IMR-90 (cell line): ENCODE measurements around the gene MAN1A2. TPM values are rescaled to one million over a fixed set of nuclear protein-coding genes. Genes with fewer than 3 reads are reported as not detected.

Experiments used
- ATAC-seq: fragments of 200-7000 bp; cut with Tn5 transposase; 2 replicates; pipeline ENCODE4 v1.9.1; 2020; ENCODE audit warnings: low read depth, mild to moderate bottlenecking, moderate library complexity
- BruUV-seq: library from RNA; stranded (reverse); fragments of 400-500 nt; replicated peaks from 2 replicates; lab custom pipeline; 2021; lab: Mats Ljungman, UMichigan
- CTCF ChIA-PET: fragments of 300-600 bp; formaldehyde crosslinking; extraction: SDS; loops from one replicate; lab custom pipeline; 2021; ENCODE audit warnings: antibody characterized with exemption; lab: Yijun Ruan, JAX
- POLR2A ChIA-PET: fragments of 300-600 bp; sonication (Branson Sonifier 250); formaldehyde crosslinking; loops from one replicate; lab custom pipeline; 2022; ENCODE audit warnings: antibody characterized with exemption; ENCODE audit not compliant: unreplicated experiment; lab: Charles Lee
- DNase-seq: peaks from one replicate; pipeline ENCODE4 v3.0.0; 2013
- H2AFZ ChIP-seq: replicated peaks from 2 replicates; pipeline ENCODE3; 2013; ENCODE audit warnings: low read length, mild to moderate bottlenecking; ENCODE audit not compliant: poor library complexity
- H2AK5ac ChIP-seq: 2 replicates; pipeline ENCODE4 v1.6.1; 2013; ENCODE audit warnings: low read depth, low read length, inconsistent platforms
- H2AK9ac ChIP-seq: replicated peaks from 2 replicates; pipeline ENCODE3; 2013; ENCODE audit warnings: mild to moderate bottlenecking, low read depth, low read length, moderate library complexity; ENCODE audit not compliant: poor library complexity
- H2BK120ac ChIP-seq: 2 replicates; pipeline ENCODE4 v1.6.1; 2013; ENCODE audit warnings: low read depth, low read length, inconsistent platforms
- H2BK15ac ChIP-seq: 3 replicates; pipeline ENCODE4 v1.6.1; 2013; ENCODE audit warnings: low read depth, low read length, inconsistent platforms
- H2BK20ac ChIP-seq: 2 replicates; pipeline ENCODE4 v1.6.1; 2013; ENCODE audit warnings: low read depth, mild to moderate bottlenecking, inconsistent platforms, low read length, moderate library complexity
- H2BK5ac ChIP-seq: 2 replicates; pipeline ENCODE4 v1.6.1; 2013; ENCODE audit warnings: mild to moderate bottlenecking, low read depth, low read length, inconsistent platforms; ENCODE audit not compliant: poor library complexity, severe bottlenecking
- H3K14ac ChIP-seq: replicated peaks from 2 replicates; pipeline ENCODE4 v1.6.1; 2013; ENCODE audit warnings: low read depth, low read length, inconsistent platforms
- H3K18ac ChIP-seq: 2 replicates; pipeline ENCODE4 v1.6.1; 2013; ENCODE audit warnings: low read depth, low read length, control low read depth
- H3K23ac ChIP-seq: 2 replicates; pipeline ENCODE4 v1.6.1; 2013; ENCODE audit warnings: low read depth, low read length, inconsistent platforms
- H3K27ac ChIP-seq: 2 replicates; pipeline ENCODE4 v1.5.1; 2013; ENCODE audit warnings: mild to moderate bottlenecking, control low read depth, low read length; ENCODE audit not compliant: insufficient read depth
- H3K27me3 ChIP-seq: 2 replicates; pipeline ENCODE4 v1.6.1; 2013; ENCODE audit warnings: low read length; ENCODE audit not compliant: control insufficient read depth, insufficient read depth
- H3K36me3 ChIP-seq: 2 replicates; pipeline ENCODE4 v1.6.1; 2013; ENCODE audit warnings: low read length, mixed read lengths; ENCODE audit not compliant: control insufficient read depth, insufficient read depth
- H3K4ac ChIP-seq: 2 replicates; pipeline ENCODE4 v1.6.1; 2013; ENCODE audit warnings: low read depth, low read length, inconsistent platforms
- H3K4me1 ChIP-seq: 2 replicates; pipeline ENCODE4 v1.6.1; 2013; ENCODE audit warnings: low read length, mixed read lengths; ENCODE audit not compliant: control insufficient read depth, insufficient read depth
- H3K4me2 ChIP-seq: 2 replicates; pipeline ENCODE4 v1.6.1; 2013; ENCODE audit warnings: low read depth, mild to moderate bottlenecking, control low read depth, low read length, moderate library complexity
- H3K4me3 ChIP-seq: 2 replicates; pipeline ENCODE4 v1.5.1; 2013; ENCODE audit warnings: low read depth, mild to moderate bottlenecking, control low read depth, low read length, moderate library complexity; ENCODE audit not compliant: insufficient read depth
- H3K56ac ChIP-seq: 2 replicates; pipeline ENCODE4 v1.6.1; 2013; ENCODE audit warnings: low read length, inconsistent platforms; ENCODE audit not compliant: insufficient read depth; ENCODE audit errors: extremely low read depth
- H3K79me1 ChIP-seq, 2 experiments: 2 replicates each; pipeline ENCODE4 v1.6.1; 2013; ENCODE audit warnings: low read length in 2 of 2, inconsistent platforms in 1 of 2, low read depth in 1 of 2
- H3K9ac ChIP-seq: 2 replicates; pipeline ENCODE4 v1.6.1; 2013; ENCODE audit warnings: low read depth, low read length, control low read depth
- H3K9me1 ChIP-seq: 2 replicates; pipeline ENCODE4 v1.6.1; 2013; ENCODE audit warnings: low read length, inconsistent platforms; ENCODE audit not compliant: insufficient read depth
- H3K9me3 ChIP-seq: 2 replicates; pipeline ENCODE4 v1.6.1; 2013; ENCODE audit warnings: low read length; ENCODE audit not compliant: control insufficient read depth, insufficient read depth
- H4K20me1 ChIP-seq: 2 replicates; pipeline ENCODE4 v1.6.1; 2013; ENCODE audit warnings: low read length, inconsistent platforms; ENCODE audit not compliant: insufficient read depth
- H4K5ac ChIP-seq: 2 replicates; pipeline ENCODE4 v1.6.1; 2013; ENCODE audit warnings: mild to moderate bottlenecking, low read depth, low read length, control low read depth
- H4K8ac ChIP-seq, 2 experiments: 2 replicates each; pipeline ENCODE4 v1.6.1; 2013; ENCODE audit warnings: low read depth in 2 of 2, low read length in 2 of 2, control low read depth in 1 of 2, inconsistent platforms in 1 of 2
- H4K91ac ChIP-seq: 2 replicates; pipeline ENCODE4 v1.6.1; 2013; ENCODE audit warnings: low read depth, low read length, inconsistent platforms; ENCODE audit not compliant: insufficient read depth
- BHLHE40 ChIP-seq: fragments of 150-350 bp; IDR thresholded peaks from 2 replicates; pipeline ENCODE4 v1.6.1; 2016; ENCODE audit warnings: mild to moderate bottlenecking, low read depth, low read length
- CEBPB ChIP-seq: IDR thresholded peaks from 2 replicates; pipeline ENCODE4 v1.6.1; 2012; ENCODE audit warnings: low read depth, low read length, improper control_type of control experiment
- CHD1 ChIP-seq: IDR thresholded peaks from 2 replicates; pipeline ENCODE4 v1.6.1; 2012; ENCODE audit warnings: low read depth, low read length, improper control_type of control experiment
- CTCF ChIP-seq: conservative IDR thresholded peaks from 2 replicates; pipeline ENCODE4 v1.5.1; 2012; ENCODE audit warnings: mild to moderate bottlenecking, low read depth, low read length, improper control_type of control experiment
- ELK1 ChIP-seq: fragments of 150-350 bp; IDR thresholded peaks from 2 replicates; pipeline ENCODE4 v1.6.1; 2016; ENCODE audit warnings: low read depth, mild to moderate bottlenecking, low read length, moderate library complexity, borderline replicate concordance
- FOS ChIP-seq: fragments of 150-350 bp; IDR thresholded peaks from 2 replicates; pipeline ENCODE4 v1.6.1; 2016; ENCODE audit warnings: low read depth, low read length
- MAFK ChIP-seq: IDR thresholded peaks from 2 replicates; pipeline ENCODE4 v1.6.1; 2012; ENCODE audit warnings: low read depth, low read length, improper control_type of control experiment
- MXI1 ChIP-seq: IDR thresholded peaks from 2 replicates; pipeline ENCODE4 v1.6.1; 2012; ENCODE audit warnings: low read depth, mild to moderate bottlenecking, low read length, moderate library complexity, borderline replicate concordance
- NFE2L2 ChIP-seq: fragments of 150-350 bp; IDR thresholded peaks from 2 replicates; pipeline ENCODE4 v1.6.1; 2016; ENCODE audit warnings: low read depth, mild to moderate bottlenecking, low read length
- POLR2A ChIP-seq: IDR thresholded peaks from 2 replicates; pipeline ENCODE4 v1.6.1; 2012; ENCODE audit warnings: mild to moderate bottlenecking, low read depth, low read length
- RAD21 ChIP-seq: IDR thresholded peaks from 2 replicates; pipeline ENCODE4 v1.6.1; 2012; ENCODE audit warnings: low read length, improper control_type of control experiment
- RCOR1 ChIP-seq: IDR thresholded peaks from 2 replicates; pipeline ENCODE4 v1.6.1; 2012; ENCODE audit warnings: mild to moderate bottlenecking, low read length, improper control_type of control experiment; ENCODE audit not compliant: insufficient replicate concordance
- SMC3 ChIP-seq: fragments of 150-350 bp; IDR thresholded peaks from 2 replicates; pipeline ENCODE4 v1.6.1; 2016; ENCODE audit warnings: low read depth, mild to moderate bottlenecking, antibody characterized with exemption, low read length, moderate library complexity
- WGBS, 2 experiments: methylation state at CpG; one replicate each; pipeline versions ENCODE4 v1.1.5 to v1.1.7; 2013; ENCODE audit warnings: missing lambda C conversion rate in 2 of 2; ENCODE audit not compliant: insufficient read length in 1 of 2; ENCODE audit errors: extremely low coverage in 2 of 2; 5-methylcytosine and 5-hydroxymethylcytosine counted together
- dilution Hi-C: fragments of 300-500 bp; cut with HindIII; formaldehyde crosslinking; loops from one replicate; pipeline ENCODE4 v1.14.3; 2018; ENCODE audit warnings: low sequenced_read_pairs; ENCODE audit not compliant: unreplicated experiment
- in situ Hi-C: fragments of 300-500 bp; cut with MboI; formaldehyde crosslinking; loops from 3 replicates; pipeline ENCODE4 v1.14.3; 2019; ENCODE audit warnings: low sequenced_read_pairs, inconsistent platforms, mixed read lengths
- intact Hi-C: fragments of 100-400 bp; cut with micrococcal nuclease; formaldehyde crosslinking; loops from 2 replicates; pipeline ENCODE4 v1.10.0; 2022
- polyA plus RNA-seq, 3 experiments: library from polyadenylated mRNA; depleted of rRNA; stranded (reverse); fragments of >200 nt; gene quantifications; 2 replicates each; pipeline ENCODE4 v1.2.3, GENCODE V29; 2012; ENCODE audit warnings: low replicate concordance in 1 of 3
- total RNA-seq: library from RNA; depleted of rRNA; stranded (reverse); fragments of >200 nt; gene quantifications from 2 replicates; pipeline ENCODE4 v1.2.3, GENCODE V29; 2012
- TF ChIP-seq, protein P1 (sequence below): fragments of 150-350 bp; IDR thresholded peaks from 2 replicates; pipeline ENCODE4 v1.6.1; 2017; ENCODE audit warnings: mild to moderate bottlenecking, antibody characterized with exemption, low read length, low read depth

The MAN1A2 gene
- total and polyA plus RNA-seq, 2 of the 4 experiments (the other 2 are of a cell fraction), result 12.4 to 29.4 TPM

DNA sequence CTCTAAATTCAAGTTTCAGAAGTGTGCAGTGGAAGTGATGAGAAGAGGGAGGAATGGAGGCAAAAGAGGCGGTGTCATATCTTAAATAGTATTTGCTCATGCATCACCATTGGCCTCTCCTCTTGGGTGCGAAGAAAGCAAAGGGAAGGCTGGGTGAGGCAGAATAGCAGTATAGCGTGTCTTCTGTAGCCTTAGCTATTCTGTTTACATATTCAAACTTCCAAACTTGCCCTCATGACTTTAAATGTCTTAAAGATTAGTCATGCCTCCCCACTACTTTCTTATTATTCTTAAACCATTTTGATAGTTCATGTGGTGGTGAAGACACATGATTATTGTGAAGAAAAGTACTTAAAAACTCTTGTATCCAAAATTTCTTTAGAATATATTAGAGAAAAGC is 134.0 kb downstream of the MAN1A2 start:
- peak overlapping the region; percentile 27; the same call in 1 of the 2 replicates for H3K27ac ChIP-seq
- H4K91ac ChIP-seq, result peak overlapping the region; percentile 60; the same call in 1 of the 2 replicates
- intact Hi-C loops (no loop called here), dilution Hi-C loops (no loop called here), in situ Hi-C loops (no loop called here)
- peak overlapping the region; percentile 70; the same call in 1 of the 3 replicates for H2BK15ac ChIP-seq
- H2AK9ac ChIP-seq, result no peak overlapping the region
- H2BK120ac ChIP-seq, result peak overlapping the region; percentile 89
- no peaks in the 10 kb centered on the region; the same call in 1 of the 2 replicates for H3K9me3 ChIP-seq
- no peak overlapping the region for H3K4me2 ChIP-seq
- TF ChIP-seq BHLHE40, result peak; percentile 27; the same call in 1 of the 2 replicates
- no peak for TF ChIP-seq CTCF
- TF ChIP-seq SMC3, result no peak
- TF ChIP-seq CEBPB, result no peak
- TF ChIP-seq RCOR1, result peak; percentile 32
- no peak for TF ChIP-seq POLR2A
- TF ChIP-seq MAFK, result no peak
- TF ChIP-seq NFE2L2, result no peak
- 0 out of 2 replicates have a peak, but pooled peaks have one; percentile 5 for TF ChIP-seq RAD21
- TF ChIP-seq, protein P1, sequence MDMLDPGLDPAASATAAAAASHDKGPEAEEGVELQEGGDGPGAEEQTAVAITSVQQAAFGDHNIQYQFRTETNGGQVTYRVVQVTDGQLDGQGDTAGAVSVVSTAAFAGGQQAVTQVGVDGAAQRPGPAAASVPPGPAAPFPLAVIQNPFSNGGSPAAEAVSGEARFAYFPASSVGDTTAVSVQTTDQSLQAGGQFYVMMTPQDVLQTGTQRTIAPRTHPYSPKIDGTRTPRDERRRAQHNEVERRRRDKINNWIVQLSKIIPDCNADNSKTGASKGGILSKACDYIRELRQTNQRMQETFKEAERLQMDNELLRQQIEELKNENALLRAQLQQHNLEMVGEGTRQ, result peak; percentile 38; the same call in 1 of the 2 replicates
- no peak for TF ChIP-seq ELK1
- peak; percentile 57; the same call in 1 of the 2 replicates for TF ChIP-seq FOS
- no peak for TF ChIP-seq MXI1
- no peak for TF ChIP-seq CHD1
- no CpG with 5 or more reads among the region's 3 CpGs for WGBS, 2 experiments
- H2AK5ac ChIP-seq, result no peak overlapping the region
- H3K4me3 ChIP-seq, result no peak overlapping the region
- peak overlapping the region; percentile 90 for H2BK20ac ChIP-seq
- no peak overlapping the region for H3K9ac ChIP-seq
- ATAC-seq (peak; percentile 94), DNase-seq (peak; percentile 91)
- peak overlapping the region; percentile 52; the same call in 1 of the 2 replicates for H3K18ac ChIP-seq
- peaks cover 7% of the 10 kb centered on the region for H3K9me1 ChIP-seq
- CTCF ChIA-PET, result interaction anchor here (1.0 kb wide), 1 partner anchor 33 kb away, joined by 3 read pairs; no protein-coding TSS in a partner anchor
- H2AFZ ChIP-seq, result no peak overlapping the region
- BruUV-seq, result no TSS peak
- H4K8ac ChIP-seq, result peak overlapping the region; percentile 26 to 62; a peak in 2 of 4 replicates
- POLR2A ChIA-PET, result no interaction called here
- 0 out of 2 replicates have a peak overlapping the region, but pooled peaks have one; percentile 44 for H3K23ac ChIP-seq
- no peaks in the 10 kb centered on the region for H4K20me1 ChIP-seq
- peak overlapping the region; percentile 19; the same call in 1 of the 2 replicates for H4K5ac ChIP-seq
- H2BK5ac ChIP-seq, result peak overlapping the region; percentile 74
- H3K36me3 ChIP-seq, result 0 out of 2 replicates have a peak, but pooled peaks cover 3% of the 10 kb centered on the region
- H3K14ac ChIP-seq, result peak overlapping the region; percentile 75; the same call in 1 of the 2 replicates
- no peaks in the 10 kb centered on the region for H3K27me3 ChIP-seq
- peaks cover 8% of the 10 kb centered on the region for H3K4me1 ChIP-seq
- 0 out of 2 replicates have a peak overlapping the region, but pooled peaks have one; percentile 48 for H3K56ac ChIP-seq
- H3K4ac ChIP-seq, result peak overlapping the region; percentile 68
- H3K79me1 ChIP-seq, result peaks cover 0 to 11% of the 10 kb centered on the region in 2 experiments; a peak in 2 of 4 replicates
